Measurements from ENCODE around the gene PARM1.

GRCh38 chr4:75007891-75008290, 75.0 kb downstream of the PARM1 start:
- TF ChIP-seq EZH2phosphoT487 (IDR thresholded peaks at IDR 0.05; ENCODE audit: insufficient read depth, low read depth) = no peak
- TF ChIP-seq EZH2 (IDR thresholded peaks at IDR 0.05; ENCODE audit: insufficient read depth, poor library complexity, severe bottlenecking) = no peak
